ENCODE measurements around the gene CYB5A. TPM values are rescaled to one million over a fixed set of nuclear protein-coding genes. Genes with fewer than 3 reads are reported as not detected.
A peak's percentile ranks its signal among the peaks of the same experiment; 100 is the strongest.

CYB5A gene
- total and polyA plus RNA-seq, 9 of the 15 experiments (the other 6 are each of a cell fraction or from before 2014, with no cell fraction given): 11.9 to 22.6 (median 14.1) TPM

- TF ChIP-seq VEZF1 (CRISPR knock-in tag; IDR thresholded peaks at IDR 0.05) (peak; percentile 31; the same call in 1 of the 2 replicates), MAFG (tag; conservative IDR thresholded peaks at IDR 0.05) (peak; percentile 99), HDAC3 (IDR thresholded peaks at IDR 0.05; ENCODE audit: borderline replicate concordance, partially characterized antibody) (peak; percentile 29), CCAR2 (IDR thresholded peaks at IDR 0.05; ENCODE audit: low read depth, low read length) (no peak), HCFC1 (IDR thresholded peaks at IDR 0.05; ENCODE audit: low read depth, low read length) (no peak), E2F3 (CRISPR knock-in tag; IDR thresholded peaks at IDR 0.05) (no peak), NCOA1 (IDR thresholded peaks at IDR 0.05; ENCODE audit: low read depth) (no peak), ZNF561 (CRISPR knock-in tag; conservative IDR thresholded peaks at IDR 0.05) (no peak), LEF1 (IDR thresholded peaks at IDR 0.05) (0 out of 2 replicates have a peak, but pooled peaks have one; percentile 55), PPARD (CRISPR knock-in tag; IDR thresholded peaks at IDR 0.05) (no peak), TRIM28 (IDR thresholded peaks at IDR 0.05) (no peak), ARID1B (IDR thresholded peaks at IDR 0.05) (peak; percentile 73), KLF16 (IDR thresholded peaks at IDR 0.05) (no peak), ASH1L (IDR thresholded peaks at IDR 0.05; ENCODE audit: borderline replicate concordance, low read depth, partially characterized antibody) (no peak), SMARCE1 (IDR thresholded peaks at IDR 0.05) (peak; percentile 57; the same call in 1 of the 2 replicates), TEAD2 (tag; IDR thresholded peaks at IDR 0.05) (0 out of 2 replicates have a peak, but pooled peaks have one; percentile 33), ZNF445 (CRISPR knock-in tag; IDR thresholded peaks at IDR 0.05; ENCODE audit: low read depth) (no peak), NFYB (IDR thresholded peaks at IDR 0.05; ENCODE audit: extremely low read depth, insufficient read length) (no peak), JUNB (CRISPR knock-in tag; conservative IDR thresholded peaks at IDR 0.05) (no peak)
- TF ChIP-seq, protein P1, sequence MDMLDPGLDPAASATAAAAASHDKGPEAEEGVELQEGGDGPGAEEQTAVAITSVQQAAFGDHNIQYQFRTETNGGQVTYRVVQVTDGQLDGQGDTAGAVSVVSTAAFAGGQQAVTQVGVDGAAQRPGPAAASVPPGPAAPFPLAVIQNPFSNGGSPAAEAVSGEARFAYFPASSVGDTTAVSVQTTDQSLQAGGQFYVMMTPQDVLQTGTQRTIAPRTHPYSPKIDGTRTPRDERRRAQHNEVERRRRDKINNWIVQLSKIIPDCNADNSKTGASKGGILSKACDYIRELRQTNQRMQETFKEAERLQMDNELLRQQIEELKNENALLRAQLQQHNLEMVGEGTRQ (CRISPR knock-in tag; IDR thresholded peaks at IDR 0.05): no peak
- TF ChIP-seq, protein P2, sequence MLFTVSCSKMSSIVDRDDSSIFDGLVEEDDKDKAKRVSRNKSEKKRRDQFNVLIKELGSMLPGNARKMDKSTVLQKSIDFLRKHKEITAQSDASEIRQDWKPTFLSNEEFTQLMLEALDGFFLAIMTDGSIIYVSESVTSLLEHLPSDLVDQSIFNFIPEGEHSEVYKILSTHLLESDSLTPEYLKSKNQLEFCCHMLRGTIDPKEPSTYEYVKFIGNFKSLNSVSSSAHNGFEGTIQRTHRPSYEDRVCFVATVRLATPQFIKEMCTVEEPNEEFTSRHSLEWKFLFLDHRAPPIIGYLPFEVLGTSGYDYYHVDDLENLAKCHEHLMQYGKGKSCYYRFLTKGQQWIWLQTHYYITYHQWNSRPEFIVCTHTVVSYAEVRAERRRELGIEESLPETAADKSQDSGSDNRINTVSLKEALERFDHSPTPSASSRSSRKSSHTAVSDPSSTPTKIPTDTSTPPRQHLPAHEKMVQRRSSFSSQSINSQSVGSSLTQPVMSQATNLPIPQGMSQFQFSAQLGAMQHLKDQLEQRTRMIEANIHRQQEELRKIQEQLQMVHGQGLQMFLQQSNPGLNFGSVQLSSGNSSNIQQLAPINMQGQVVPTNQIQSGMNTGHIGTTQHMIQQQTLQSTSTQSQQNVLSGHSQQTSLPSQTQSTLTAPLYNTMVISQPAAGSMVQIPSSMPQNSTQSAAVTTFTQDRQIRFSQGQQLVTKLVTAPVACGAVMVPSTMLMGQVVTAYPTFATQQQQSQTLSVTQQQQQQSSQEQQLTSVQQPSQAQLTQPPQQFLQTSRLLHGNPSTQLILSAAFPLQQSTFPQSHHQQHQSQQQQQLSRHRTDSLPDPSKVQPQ (CRISPR knock-in tag; IDR thresholded peaks at IDR 0.05; ENCODE audit: borderline replicate concordance): no peak
- TF ChIP-seq, protein P3, sequence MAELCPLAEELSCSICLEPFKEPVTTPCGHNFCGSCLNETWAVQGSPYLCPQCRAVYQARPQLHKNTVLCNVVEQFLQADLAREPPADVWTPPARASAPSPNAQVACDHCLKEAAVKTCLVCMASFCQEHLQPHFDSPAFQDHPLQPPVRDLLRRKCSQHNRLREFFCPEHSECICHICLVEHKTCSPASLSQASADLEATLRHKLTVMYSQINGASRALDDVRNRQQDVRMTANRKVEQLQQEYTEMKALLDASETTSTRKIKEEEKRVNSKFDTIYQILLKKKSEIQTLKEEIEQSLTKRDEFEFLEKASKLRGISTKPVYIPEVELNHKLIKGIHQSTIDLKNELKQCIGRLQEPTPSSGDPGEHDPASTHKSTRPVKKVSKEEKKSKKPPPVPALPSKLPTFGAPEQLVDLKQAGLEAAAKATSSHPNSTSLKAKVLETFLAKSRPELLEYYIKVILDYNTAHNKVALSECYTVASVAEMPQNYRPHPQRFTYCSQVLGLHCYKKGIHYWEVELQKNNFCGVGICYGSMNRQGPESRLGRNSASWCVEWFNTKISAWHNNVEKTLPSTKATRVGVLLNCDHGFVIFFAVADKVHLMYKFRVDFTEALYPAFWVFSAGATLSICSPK (IDR thresholded peaks at IDR 0.05; ENCODE audit: borderline replicate concordance): no peak
- TF ChIP-seq, protein P4, sequence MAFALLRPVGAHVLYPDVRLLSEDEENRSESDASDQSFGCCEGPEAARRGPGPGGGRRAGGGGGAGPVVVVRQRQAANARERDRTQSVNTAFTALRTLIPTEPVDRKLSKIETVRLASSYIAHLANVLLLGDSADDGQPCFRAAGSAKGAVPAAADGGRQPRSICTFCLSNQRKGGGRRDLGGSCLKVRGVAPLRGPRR (CRISPR knock-in tag; IDR thresholded peaks at IDR 0.05): no peak
These were observed 40.3 kb downstream of the CYB5A start (continued) for GRCh38 chr18:74251297-74252038.
